Astrocyte (in vitro differentiated cells and primary cell): ENCODE results near the gene ZIK1.

Source experiments
- EZH2 ChIP-seq: IDR thresholded peaks from 2 replicates; pipeline ENCODE4 v1.6.1; 2012; ENCODE audit warnings: mild to moderate bottlenecking, low read length, inconsistent platforms; ENCODE audit not compliant: insufficient read depth
- TF ChIP-seq, protein P1 (sequence below): IDR thresholded peaks from 2 replicates; pipeline ENCODE4 v1.5.1; 2011; ENCODE audit warnings: low read depth, mild to moderate bottlenecking, inconsistent platforms, low read length, moderate library complexity; ENCODE audit not compliant: insufficient read depth

DNA sequence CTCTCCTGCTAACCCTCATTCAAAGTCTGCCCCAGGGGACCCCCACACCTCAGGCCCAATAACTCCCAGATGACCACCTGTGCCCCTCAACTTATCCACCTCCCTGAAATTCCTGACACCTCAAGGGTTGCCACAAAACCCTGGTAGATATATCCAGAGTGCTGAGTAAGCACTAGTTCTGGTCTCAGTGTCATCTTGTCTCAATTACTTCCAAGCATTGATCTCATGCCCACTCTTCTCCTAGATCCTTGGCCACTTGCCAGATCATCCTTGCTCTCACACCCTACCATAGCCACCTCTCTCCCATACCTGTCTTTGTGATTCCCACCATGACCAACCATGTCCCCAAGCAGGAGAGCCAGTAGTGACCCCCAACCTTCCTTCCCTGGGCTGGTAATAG is 7.3 kb upstream of the ZIK1 start:
- TF ChIP-seq, protein P1, sequence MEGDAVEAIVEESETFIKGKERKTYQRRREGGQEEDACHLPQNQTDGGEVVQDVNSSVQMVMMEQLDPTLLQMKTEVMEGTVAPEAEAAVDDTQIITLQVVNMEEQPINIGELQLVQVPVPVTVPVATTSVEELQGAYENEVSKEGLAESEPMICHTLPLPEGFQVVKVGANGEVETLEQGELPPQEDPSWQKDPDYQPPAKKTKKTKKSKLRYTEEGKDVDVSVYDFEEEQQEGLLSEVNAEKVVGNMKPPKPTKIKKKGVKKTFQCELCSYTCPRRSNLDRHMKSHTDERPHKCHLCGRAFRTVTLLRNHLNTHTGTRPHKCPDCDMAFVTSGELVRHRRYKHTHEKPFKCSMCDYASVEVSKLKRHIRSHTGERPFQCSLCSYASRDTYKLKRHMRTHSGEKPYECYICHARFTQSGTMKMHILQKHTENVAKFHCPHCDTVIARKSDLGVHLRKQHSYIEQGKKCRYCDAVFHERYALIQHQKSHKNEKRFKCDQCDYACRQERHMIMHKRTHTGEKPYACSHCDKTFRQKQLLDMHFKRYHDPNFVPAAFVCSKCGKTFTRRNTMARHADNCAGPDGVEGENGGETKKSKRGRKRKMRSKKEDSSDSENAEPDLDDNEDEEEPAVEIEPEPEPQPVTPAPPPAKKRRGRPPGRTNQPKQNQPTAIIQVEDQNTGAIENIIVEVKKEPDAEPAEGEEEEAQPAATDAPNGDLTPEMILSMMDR, result no peak
- no peak for TF ChIP-seq EZH2
